Measurements from ENCODE around the gene MACROD2.

GRCh38 chr20:14570811-14571210, 575.5 kb downstream of the MACROD2 start:
- TF ChIP-seq EP300 (conservative IDR thresholded peaks at IDR 0.05; ENCODE audit: poor library complexity, severe bottlenecking): no peak
- TF ChIP-seq CTCF (IDR thresholded peaks at IDR 0.05; ENCODE audit: poor library complexity, severe bottlenecking): no peak
- no peak for TF ChIP-seq TAF1 (IDR thresholded peaks at IDR 0.05; ENCODE audit: low read depth)
- no peak for TF ChIP-seq POLR2AphosphoS5 (IDR thresholded peaks at IDR 0.05)
